ENCODE data around the gene RAB6B.

- TF ChIP-seq, protein P1, sequence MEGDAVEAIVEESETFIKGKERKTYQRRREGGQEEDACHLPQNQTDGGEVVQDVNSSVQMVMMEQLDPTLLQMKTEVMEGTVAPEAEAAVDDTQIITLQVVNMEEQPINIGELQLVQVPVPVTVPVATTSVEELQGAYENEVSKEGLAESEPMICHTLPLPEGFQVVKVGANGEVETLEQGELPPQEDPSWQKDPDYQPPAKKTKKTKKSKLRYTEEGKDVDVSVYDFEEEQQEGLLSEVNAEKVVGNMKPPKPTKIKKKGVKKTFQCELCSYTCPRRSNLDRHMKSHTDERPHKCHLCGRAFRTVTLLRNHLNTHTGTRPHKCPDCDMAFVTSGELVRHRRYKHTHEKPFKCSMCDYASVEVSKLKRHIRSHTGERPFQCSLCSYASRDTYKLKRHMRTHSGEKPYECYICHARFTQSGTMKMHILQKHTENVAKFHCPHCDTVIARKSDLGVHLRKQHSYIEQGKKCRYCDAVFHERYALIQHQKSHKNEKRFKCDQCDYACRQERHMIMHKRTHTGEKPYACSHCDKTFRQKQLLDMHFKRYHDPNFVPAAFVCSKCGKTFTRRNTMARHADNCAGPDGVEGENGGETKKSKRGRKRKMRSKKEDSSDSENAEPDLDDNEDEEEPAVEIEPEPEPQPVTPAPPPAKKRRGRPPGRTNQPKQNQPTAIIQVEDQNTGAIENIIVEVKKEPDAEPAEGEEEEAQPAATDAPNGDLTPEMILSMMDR (IDR thresholded peaks at IDR 0.05), result no peak
- TF ChIP-seq POLR2AphosphoS5 (IDR thresholded peaks at IDR 0.05) (no peak), POLR2A (IDR thresholded peaks at IDR 0.05; ENCODE audit: low read depth) (no peak), EP300 (IDR thresholded peaks at IDR 0.05) (no peak)
These were observed 65.6 kb downstream of the RAB6B start for GRCh38 chr3:133830071-133830470.
